ENCODE measurements around the gene TMEM266.

TMEM266 gene

DNA sequence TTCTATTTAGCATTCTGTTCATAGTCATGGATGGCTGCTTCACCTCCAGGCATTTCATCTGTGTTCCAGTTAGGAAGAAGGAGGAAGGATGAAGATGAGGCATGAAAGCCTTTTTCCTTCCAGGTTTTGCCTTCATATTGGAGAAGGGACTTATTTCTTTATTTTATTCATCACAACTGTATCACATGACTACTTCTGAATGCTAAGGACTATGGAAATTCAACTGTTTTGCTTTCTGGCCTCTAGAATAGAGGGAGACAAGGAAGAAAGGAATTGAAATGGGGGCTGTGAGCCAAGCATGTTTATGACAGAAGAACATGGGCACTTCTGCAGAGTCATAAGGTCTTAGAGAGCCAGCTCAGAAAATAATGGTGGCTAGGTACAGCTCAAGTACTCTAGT, 10.4 kb downstream of the TMEM266 start:
- no peak for DNase-seq

DNA sequence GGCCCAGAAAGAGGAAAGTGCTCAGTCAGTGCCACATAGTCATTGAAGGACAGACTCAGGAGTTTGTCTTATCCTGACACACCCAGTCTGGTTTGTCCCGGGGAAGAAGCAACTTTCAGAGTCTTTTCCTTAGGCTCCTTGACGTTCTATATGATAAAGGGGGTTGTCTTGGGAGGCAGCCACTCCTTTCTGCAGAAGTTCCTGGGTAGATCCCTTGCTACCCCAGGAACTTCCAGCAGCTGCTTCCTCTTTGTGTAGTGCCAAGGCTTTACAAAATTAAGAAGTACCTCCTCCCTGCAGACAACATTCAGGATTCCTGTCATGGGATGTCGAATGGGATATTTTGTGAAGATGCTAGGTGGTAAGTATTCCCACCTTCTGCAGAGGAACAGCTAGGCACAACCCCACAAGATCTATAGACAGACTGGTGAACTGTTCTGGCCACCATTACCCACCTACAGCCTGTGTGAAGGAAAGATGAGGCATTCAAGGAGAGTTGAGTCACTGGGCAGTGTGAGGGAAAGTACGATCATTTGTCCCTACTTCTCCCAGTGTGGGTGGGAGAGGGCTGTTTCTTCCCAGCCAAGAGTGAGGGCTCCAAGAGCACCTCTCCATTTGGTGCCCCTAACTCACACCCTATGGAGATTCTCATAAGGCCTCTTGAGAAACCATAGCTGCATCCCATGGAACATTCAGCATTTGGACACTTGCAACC, 11.3 kb downstream of the TMEM266 start:
- no peak for DNase-seq

DNA sequence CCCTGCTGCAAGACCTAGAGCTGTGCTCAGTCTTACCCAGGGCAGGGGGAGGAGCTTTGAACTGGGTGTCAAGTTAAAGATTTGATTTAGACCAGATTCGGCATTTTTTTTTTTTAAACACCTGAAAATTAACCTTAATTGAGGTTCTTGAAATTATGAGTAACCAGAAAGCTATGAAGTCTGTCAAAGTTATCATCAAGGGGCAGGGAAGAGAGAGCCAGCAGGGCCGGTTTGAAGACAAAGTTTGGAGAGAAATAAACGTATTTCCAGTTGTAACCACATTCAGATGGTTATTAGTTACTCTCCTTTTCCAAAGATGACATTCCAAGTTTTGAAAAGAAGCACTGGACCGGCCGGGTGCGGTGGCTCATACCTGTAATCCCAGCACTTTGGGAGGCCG, 12.0 kb downstream of the TMEM266 start:
- DNase-seq: no peak

DNA sequence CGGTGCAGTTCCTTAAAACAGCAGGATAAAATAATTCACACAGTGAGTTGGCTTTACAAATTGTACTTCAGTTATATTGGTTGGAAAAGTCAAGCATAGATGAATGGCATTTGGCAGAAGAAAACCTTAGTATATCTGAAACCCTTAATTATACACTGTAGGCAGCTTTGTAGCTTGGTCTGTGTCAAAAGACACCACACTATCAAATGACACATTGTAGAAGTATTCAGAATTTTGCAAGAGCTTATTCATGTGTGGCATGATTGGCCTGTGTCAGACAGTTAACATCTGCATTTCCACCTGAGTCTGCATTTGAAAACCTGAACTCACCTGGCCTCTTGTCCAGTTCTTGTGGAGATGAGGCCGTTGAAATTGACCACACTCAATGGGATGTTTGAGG, 13.8 kb downstream of the TMEM266 start:
- no peak for DNase-seq

DNA sequence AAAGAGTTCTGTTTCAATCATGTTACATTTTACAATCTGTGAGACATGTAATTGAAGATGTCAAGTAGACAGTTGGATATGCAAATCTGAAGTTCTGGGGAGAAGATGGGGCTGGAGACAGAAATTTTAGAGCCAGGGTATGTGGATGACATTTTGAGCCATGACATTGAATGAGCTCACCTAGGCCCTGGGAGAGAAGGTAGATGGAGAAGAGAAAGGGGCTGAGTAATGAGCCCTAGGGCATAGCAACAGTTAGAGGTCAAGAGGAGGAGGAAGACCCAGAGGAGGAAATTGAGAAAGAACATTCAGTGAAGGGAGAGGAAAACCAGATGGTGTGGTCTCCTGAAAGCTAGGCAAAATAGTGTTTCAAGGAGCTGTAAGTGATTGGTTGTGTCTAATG, 15.3 kb downstream of the TMEM266 start:
- DNase-seq: no peak

DNA sequence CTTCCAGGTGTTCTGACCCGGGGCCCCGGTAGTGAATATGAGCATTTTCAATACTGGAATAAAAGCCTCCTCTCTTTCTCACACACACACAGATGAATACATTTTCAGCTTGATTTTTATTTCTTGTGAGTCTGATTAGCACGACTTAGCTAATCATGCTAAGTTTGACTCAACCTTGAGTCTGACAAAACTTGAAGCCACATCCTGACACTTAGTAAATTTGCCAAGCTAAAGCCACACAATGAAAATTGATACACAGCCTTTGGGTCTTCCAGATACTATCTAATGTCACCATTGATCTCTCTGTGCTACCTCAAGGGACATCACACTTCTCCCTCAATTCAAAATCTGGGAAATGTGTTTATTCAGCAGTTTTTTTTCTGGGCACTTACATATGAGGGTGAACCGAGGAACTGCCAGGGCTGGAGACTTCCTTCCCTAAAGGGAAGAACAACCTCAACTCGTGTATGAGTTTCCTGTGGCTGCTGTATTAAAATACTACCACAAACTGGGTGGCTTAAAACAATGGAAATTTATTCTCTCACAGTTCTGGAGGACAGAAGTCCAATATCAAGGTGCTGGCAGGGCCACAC, 18.6 kb downstream of the TMEM266 start:
- DNase-seq: no peak

DNA sequence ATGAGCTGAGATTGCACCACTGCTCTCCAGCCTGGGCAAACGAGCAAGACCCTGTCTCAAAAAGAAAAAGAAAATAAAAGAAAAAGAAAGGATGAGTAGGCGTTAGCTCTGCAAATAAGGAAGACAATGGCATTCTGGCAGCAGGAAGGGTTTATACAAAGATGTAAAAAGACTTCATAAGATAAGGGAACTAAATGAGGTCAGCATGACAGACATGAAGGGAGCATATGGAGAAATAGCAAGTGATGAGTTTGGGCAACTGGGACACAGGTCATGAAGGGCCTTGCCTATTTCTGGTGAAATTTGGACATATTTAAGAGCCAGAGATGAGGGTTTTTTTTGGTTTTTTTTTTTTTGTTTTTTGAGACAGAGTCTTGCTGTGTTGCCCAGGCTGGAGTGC, 24.5 kb downstream of the TMEM266 start:
- DNase-seq: no peak

DNA sequence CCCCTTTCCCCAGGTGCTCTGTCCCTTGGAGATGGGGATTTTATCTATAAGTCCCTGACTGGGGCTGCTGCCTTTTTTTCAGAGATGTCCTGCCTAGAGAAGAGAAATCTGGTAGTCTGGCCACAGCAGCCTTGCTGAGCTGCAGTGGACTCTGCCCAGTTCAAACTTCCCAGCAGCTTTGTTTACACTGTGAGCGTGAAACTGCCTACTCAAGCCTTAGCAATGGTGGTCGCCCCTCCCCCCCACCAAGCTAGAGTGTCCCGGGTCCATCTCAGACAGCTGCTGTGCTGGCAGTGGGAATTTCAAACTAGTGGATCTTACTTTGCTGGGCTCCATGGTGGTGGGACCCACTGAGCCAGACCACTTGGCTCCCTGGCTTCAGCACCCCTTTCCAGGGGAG, 38.9 kb downstream of the TMEM266 start:
- DNase-seq: no peak

DNA sequence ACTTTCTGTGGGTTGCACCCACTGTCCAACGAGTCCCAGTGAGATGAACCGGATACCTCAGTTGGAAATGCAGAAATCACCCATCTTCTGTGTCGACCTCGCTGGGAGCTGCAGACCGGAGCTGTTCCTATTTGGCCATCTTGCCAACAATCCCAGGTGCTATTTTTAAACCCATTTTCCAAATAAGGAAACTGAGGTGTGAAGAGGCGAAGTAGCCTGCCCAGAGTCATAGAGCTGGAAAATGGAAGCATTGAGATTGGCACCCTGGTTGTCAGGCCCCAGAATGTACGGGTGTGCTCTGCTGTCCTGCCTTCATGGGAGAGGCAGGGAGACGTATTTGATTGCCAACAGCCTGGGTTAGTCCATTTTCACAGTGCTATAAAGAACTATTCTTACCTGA, 39.6 kb downstream of the TMEM266 start:
- DNase-seq: no peak

DNA sequence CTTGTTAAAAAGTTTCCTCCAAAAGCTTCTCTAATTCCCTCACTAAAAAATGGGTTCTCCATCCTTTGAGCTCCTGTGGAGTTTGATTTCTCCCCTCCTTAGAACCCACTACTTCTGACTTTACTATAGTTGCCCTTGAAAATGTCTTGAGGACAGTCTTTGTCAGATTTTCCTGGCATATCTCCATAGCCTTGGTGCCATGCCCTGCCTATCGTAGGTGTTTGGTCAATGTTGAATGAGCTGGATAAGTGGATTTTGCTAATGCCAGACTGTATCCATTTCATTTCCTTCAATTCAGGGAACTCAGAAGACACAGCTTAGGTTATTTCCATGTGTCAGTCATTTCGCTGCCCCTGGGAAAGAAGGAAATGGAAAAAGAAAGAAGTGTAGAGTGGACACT, 40.6 kb downstream of the TMEM266 start:
- DNase-seq: no peak

DNA sequence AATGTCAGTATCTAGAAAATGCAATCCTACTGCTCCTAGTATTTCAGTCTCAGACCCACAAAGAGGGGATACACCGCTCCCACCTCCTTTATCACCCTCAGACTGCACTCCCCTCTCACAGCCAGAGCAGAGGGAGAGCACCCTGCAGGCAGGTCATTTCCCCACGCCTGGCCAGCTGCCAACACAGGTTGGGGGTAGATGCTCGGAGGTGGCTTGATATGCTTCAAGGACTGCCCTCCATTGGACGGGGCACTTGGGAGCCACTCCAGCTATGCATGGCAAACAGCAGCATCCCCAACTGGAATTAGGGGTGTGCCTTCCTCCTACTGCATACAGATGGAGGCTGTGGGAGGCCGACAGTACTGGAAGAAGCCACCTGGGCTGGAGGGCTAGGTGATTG, 41.9 kb downstream of the TMEM266 start:
- no peak for DNase-seq

DNA sequence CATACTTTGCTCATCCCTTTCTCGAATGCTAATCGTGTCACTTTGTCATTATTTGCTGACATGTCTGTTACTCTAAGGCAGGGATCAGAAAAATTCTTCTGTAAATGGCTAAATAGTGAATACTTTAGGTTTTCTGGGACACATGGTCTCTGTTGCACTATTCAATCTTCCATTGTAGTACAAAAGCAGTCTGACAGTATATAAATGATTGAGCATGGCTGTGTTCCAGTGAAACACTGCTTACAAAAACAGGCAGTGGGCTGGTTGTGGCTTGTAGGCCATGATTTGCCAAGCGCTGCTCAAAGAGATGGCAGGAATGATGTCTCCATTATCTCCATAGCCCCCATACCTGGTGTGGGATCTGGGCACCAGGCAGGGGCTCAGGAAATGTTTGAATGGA, 45.6 kb downstream of the TMEM266 start:
- no peak for DNase-seq

DNA sequence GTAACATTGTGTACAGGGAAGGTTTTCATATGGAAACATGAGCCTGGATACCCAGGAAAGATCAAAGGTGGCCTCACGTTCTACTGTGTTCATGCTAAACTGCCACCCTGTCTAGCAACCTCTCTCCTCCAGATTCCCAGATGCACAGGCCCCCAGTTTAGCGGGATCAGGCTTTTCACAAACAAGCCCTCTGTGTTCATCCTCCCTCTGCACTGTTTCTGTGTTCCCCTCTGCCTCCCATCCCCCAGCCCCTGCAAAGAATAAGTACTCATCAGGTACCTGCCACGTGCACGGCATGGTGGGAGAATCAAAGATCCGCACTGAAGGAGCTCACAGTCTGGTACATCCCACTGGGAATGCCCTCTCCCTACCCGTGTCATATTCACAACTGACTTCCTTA, 46.1 kb downstream of the TMEM266 start:
- no peak for DNase-seq

DNA sequence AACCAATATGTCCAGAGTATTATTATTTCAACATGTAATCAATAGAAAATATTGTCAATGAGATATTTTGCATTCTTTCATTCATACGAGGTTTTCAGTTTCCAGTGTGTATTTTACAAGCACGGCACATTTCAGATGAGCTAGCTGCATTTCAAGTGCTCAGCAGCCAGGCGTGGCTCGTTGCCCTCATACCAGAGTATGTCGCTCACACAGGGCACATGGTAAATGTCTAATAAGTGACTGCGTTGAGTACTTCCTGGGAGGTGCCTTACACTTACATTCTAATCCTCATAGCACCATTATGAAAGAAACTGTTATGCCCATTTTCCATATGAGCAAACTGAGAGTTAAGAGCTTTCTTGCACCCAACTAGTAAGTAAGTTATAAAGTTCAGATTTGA, 47.4 kb downstream of the TMEM266 start:
- DNase-seq: no peak

DNA sequence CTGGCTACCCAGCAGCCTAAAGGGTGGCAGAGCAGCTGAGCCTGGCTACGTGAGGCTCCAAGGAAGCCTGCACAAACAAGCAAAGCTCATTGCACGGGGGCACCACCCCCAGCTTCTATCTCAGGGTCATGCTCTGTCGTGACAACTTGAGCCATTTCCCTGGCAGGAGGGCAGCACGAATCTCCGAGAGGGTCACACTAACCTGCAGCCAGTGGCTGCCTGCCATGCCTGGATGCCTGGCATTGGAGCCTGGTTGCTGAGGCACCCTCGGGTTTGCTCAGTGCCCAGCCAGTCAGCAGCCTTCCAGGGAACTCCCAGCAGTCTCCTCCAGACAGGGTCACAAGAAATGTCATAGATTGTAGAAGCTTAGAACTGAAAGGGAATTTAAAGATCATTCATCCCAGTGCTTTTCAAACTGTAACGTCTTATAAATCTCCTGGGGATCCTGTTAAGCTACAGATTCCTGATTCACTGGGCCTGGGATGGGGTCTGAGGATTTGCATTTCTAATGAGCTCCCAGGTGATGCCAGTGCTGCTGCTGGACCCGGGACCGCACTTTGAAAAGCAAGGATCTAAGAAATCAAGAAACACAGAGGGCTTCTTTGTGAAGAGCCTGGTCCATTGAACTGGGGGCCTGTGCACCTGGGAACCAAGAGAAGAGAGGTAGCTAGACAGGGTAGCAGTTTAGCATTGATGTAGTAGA, 48.4 kb downstream of the TMEM266 start:
- DNase-seq: no peak

DNA sequence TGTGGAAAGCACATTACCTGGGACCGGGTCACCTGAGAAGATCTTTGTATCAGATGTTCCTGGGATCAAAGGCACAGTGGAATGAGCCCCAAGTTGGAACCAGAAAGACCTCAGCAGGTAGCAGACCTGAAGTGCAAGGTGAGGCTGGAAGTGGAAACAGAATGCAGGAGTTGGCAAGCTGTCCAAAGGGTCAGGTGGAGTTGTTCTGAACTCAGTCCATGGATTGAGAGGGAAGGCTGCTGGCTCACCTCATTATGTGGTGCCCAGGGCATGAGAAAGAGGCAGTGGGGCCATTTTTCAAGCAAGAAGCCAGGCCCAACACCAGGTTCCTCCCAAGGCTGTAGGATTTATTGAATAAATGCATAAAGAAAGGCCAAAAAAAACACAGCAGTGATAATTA, 49.3 kb downstream of the TMEM266 start:
- DNase-seq: no peak

DNA sequence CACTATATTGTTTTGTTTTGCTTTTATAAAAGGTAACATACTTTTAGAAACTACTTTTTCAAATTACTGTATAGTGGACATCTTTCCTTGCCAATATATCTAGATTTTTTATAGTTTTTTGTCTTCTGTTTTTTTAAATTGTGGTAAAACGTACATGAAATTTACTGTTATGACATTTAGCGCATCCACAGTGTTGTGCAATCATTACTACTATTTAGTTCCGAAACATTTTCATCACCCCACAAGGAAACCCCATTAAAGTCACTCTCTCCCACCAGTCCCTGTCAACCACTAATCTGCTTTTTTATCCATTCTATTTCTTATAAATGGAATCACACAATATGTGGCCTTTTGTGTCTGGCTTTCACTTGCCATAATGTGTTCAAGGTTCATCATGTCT, 54.8 kb downstream of the TMEM266 start:
- no peak for DNase-seq

DNA sequence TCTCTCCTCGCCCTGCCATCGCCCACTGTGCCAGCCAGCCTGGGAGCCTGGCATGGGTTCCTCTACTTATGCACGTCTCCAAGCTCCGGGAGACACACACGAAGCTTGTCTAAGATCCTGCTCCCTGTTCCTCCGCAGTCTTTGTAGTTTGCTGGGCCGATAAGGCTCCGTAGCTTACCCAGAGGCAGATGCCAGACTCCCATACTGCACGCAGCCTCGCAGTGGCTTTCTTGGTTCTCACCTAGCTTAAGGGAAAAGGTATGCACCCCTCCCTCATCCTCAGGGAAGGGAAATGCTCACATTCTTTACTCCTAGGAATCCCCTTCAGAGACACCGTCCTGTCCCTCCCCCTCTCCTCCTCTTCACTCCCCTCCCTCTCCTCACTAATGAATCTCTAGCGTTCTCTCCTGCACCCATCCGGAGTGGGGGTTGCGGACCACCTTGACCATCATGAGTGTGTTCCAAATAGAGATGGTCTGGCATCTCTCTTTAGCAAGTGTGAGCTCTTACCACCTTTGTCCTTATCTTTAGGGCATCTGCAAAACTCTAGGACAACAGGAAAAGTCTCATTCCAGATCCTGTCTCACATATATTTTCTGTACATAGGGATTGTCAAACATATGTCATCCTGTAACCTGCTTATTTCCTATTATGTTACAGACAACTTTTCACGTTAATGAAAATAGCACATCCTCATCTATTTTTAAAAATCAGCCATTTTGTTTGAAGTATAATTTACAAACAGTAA, 56.5 kb downstream of the TMEM266 start:
- DNase-seq: no peak

DNA sequence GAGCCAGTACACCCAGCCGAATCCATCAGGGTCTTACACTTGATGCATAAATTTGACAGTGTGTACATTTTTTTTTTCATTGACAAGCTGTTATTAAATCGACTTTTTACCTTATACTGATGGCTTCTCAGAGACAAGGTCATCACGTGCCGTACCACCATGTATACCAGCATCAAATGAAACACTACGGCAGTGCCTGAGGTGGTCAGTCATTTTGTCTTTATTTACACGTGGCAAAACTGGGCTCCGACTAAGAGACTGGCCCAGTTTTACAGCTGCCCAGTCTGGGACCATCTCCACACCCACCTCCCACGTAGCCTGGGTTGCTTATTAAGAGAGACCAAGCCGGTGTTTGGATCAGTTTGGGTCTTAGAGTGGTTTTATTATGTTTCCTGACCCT, 57.4 kb downstream of the TMEM266 start:
- DNase-seq: no peak

DNA sequence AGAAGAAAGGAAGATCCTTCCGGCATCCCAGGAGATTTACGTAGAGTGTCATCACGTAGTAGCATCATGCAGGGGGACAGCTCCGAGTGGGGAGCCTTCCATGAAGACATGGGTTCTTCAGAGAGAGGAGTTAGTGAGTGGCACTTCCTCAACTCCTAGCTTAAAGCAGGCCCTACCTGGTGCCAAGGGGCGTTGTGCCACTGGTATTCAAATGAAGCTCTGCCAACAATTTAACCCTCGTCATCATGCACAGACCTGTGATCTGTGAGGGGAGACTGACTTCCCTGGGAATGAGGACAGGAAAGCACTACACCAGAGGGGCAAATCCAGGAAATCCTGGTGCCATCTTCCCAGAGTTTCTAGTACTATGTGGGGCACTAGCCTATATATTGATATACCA, 59.0 kb downstream of the TMEM266 start:
- DNase-seq: no peak

DNA sequence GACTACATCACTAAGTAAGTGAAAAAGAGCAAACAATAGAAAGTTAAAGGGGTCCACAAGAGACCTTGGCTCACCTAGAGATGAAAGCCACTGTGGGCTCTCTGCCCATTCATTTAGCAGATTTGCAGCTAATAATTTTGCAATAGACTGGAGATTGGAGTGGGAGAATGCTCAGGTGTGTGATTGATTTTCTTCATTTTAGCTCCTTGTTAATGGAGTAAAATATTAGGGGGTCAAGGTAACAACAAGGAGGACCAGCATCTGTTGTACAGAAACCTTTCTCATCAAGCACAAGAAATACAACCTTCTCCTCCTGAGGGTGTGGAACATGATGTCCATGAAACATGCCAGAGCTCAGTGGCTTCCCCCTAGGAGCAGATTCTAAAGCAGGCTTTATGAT, 63.2 kb downstream of the TMEM266 start:
- no peak for DNase-seq

DNA sequence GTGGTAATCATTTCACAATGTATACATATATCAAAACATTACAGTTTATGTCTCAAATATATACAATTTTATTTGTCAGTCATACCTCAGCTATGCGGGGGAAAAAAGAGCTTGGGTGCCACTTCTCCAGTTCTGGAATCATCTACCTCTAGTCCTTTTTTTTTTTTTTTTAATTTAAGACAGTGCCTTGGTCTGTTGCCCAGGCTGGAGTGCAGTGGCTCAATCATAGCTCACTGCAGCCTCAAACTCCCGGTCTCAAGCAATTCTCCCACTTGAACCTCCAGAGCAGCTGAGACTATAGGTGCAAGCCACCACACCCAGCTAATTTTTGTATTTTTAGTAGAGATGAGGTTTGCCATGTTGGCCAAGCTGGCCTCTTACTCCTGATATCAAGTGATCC, 67.4 kb downstream of the TMEM266 start:
- no peak for DNase-seq

DNA sequence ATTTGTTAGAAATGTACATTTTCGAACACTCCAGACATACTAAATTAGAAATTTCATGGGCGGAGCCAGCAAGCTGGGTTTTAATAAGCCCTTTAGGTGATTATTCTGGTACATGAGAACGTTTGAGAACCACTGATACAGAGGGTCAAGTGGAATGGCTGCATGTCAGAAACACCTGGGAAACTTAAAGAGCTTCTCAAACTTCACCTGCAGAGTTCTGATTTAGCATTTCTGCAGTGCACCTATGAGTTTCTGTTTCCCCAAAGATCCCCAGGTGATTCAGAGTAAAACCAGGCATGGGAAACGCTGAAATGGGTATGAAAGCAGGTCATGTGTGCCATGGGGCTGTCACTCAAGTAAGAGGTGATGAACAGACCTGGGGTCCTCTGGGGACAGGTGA, 68.1 kb downstream of the TMEM266 start:
- no peak for DNase-seq

DNA sequence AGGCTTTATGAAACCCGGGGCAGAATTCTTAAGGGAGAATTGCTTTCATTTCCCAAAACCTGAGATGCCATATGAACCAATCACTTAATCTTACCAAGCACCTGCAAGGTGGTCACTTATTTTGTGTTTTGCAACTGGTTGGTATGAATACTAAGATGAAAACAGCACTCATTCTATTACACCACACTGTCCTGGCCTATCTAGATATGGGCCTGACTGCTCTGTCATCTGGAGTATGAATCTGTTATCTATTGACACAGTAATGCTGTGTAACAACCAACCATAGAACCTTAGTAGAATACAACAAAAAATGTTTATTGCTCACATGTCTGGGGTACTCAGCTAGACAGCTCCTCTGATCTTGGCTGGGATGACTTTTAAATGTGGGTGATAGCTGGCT, 74.8 kb downstream of the TMEM266 start:
- no peak for DNase-seq
